HL-60 (cell line): ENCODE results near the gene GALK1.

Source experiments
- DNase-seq, 2 experiments: peaks; one replicate each; pipeline ENCODE4 v3.0.0-alpha.2; 2010 to 2020; ENCODE audit warnings: low read depth in 1 of 2, low spot score in 1 of 2
- H3K27ac ChIP-seq: fragments of 250-450 bp; sonication (Bioruptor Pico); replicated peaks from 2 replicates; pipeline ENCODE4 v1.5.1; 2020; ENCODE audit warnings: mild to moderate bottlenecking, moderate library complexity
- H3K27me3 ChIP-seq: fragments of 250-450 bp; sonication (Bioruptor Pico); 2 replicates; pipeline ENCODE4 v1.5.1; 2021; ENCODE audit warnings: mild to moderate bottlenecking, moderate library complexity; ENCODE audit not compliant: insufficient read depth, poor library complexity, severe bottlenecking
- H3K4me3 ChIP-seq: replicated peaks from 2 replicates; pipeline ENCODE4 v1.5.1; 2011; ENCODE audit warnings: mild to moderate bottlenecking, control low read depth, low read length; ENCODE audit not compliant: insufficient read depth
- GABPA ChIP-seq: IDR thresholded peaks from 2 replicates; pipeline ENCODE4 v1.6.1; 2012; ENCODE audit warnings: low read depth
- POLR2AphosphoS5 ChIP-seq: IDR thresholded peaks from 2 replicates; pipeline ENCODE4 v1.6.1; 2012; ENCODE audit warnings: low read depth
- REST ChIP-seq: IDR thresholded peaks from 2 replicates; pipeline ENCODE4 v1.6.1; 2012; ENCODE audit warnings: low read depth; ENCODE audit not compliant: insufficient replicate concordance
- SPI1 ChIP-seq: IDR thresholded peaks from 2 replicates; pipeline ENCODE4 v1.6.1; 2012; ENCODE audit warnings: low read depth, mild to moderate bottlenecking, borderline replicate concordance
- TF ChIP-seq, protein P1 (sequence below): IDR thresholded peaks from one replicate; pipeline ENCODE4 v1.5.1; 2011; ENCODE audit warnings: low read length, control low read depth, inconsistent platforms; ENCODE audit not compliant: insufficient read depth

GALK1 gene

DNA sequence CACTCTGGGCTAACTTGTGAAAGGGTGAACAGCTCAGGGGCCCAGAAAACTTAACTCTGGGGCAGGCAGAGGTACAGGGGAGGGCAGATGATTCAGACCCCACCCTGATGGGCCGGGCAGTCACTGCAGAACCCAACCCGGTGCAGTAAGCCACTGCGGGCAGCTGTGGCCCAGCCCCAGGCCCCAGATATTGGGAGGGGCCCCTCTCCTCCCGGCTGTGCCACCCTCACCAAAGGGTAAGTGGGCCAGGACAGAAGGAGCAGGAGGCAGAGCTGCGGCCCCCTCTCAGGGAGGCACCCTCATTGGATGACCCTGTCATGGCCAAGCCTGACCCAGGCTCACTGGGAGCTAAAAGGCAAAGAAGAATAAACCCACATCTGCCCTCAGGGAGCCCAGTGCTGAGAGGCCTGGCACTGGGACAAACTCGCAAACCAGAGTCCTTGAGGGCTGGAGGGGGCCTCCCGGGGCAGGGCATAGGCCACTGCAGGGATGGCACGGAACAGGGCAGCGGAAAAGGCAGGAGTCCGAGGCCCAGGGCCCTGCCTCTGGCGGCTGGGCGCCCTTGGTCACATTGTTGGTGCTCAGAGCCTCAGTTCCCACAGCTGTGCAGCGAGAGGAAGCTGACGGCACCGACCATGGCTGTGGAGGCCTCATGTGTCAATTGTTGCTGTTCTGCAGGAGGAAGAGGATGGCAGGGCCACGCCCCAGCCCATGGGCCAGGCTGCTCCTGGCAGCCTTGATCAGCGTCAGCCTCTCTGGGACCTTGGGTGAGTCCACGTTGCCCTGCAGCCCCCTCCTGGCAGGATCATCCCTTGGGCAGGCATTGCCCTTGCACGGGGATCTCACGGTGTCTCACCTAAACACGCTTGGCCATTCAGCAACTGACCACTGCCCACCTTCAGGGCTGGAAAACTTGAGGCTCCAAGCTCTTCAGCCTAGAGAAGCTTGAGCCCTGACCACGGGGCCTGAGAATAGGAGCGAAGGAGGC is 40.7 kb downstream of the GALK1 start:
- DNase-seq: peak in 1 of 2 experiments; percentile 19
- Histone ChIP-seq H3K27me3 (peaks cover 15% of the 10 kb centered on the region), H3K4me3 (no peak overlapping the region), H3K27ac (no peak overlapping the region)
- no peak for TF ChIP-seq REST
- TF ChIP-seq SPI1: no peak
- no peak for TF ChIP-seq POLR2AphosphoS5
- TF ChIP-seq GABPA: no peak
- TF ChIP-seq, protein P1, sequence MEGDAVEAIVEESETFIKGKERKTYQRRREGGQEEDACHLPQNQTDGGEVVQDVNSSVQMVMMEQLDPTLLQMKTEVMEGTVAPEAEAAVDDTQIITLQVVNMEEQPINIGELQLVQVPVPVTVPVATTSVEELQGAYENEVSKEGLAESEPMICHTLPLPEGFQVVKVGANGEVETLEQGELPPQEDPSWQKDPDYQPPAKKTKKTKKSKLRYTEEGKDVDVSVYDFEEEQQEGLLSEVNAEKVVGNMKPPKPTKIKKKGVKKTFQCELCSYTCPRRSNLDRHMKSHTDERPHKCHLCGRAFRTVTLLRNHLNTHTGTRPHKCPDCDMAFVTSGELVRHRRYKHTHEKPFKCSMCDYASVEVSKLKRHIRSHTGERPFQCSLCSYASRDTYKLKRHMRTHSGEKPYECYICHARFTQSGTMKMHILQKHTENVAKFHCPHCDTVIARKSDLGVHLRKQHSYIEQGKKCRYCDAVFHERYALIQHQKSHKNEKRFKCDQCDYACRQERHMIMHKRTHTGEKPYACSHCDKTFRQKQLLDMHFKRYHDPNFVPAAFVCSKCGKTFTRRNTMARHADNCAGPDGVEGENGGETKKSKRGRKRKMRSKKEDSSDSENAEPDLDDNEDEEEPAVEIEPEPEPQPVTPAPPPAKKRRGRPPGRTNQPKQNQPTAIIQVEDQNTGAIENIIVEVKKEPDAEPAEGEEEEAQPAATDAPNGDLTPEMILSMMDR: no peak

GRCh38 chr17:75723171-75723930 is 41.6 kb downstream of the GALK1 start:
- Histone ChIP-seq H3K27ac (no peak overlapping the region), H3K4me3 (no peak overlapping the region), H3K27me3 (peaks cover 16% of the 10 kb centered on the region)
- no peak for DNase-seq
- no peak for TF ChIP-seq REST
- TF ChIP-seq, protein P1: no peak
- no peak for TF ChIP-seq SPI1
- TF ChIP-seq POLR2AphosphoS5: no peak
- TF ChIP-seq GABPA: no peak

DNA sequence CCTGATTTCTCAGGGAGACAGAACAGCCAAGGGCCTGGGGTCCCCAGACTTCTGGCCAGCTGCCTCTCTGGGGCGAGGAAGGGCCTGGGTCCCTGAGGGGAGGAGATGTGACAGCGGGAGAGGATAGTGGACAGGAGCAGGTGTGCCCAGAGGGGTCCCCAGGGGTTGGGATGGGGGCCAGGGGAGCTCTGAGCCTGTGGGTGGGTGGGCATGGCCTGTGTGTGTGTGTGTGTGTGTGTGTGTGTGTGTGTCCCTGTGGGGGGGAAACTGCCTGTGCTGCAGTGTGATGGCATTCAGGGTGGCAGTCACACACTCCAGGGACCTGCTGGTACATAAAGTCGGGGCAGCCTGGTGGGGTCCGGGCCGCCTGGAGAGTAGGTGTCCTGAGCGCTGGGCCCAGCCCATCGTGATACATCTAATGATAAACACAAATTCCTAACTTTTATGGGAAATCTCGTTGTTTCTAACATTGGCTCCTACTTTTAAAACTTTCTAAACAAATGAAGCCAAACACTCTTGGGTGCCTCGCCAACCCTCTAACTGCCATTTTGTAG is 42.4 kb downstream of the GALK1 start:
- Histone ChIP-seq H3K4me3 (no peak overlapping the region), H3K27me3 (peaks cover 16% of the 10 kb centered on the region), H3K27ac (no peak overlapping the region)
- no peak for DNase-seq
- TF ChIP-seq SPI1 (no peak), REST (no peak)
- TF ChIP-seq, protein P1: no peak
